ENCODE measurements around the gene C1QL1.

C1QL1 gene

DNA sequence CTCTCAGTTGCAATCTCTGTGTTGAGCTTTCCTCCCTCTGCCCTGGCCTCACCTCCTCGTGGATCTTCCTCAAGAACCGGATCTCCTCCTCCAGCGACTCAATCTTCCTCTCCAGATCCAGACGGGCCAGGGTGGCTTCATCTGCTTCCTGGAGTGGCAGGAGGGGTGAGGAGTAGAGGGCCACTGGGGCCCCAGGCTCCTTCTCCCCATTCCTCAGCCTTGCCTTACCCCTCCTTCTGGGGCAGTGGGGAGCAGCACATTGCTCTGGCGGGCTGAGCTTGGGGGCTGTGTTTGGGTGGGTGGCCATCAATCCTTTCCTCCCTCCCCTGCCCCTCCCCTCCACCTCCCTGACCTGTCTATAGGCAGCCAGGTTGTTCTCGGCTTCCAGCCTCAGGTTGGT lies 54.4 kb downstream of the C1QL1 start:
- Histone ChIP-seq H3K4me1 (ENCODE audit: control insufficient read depth, insufficient read depth, low read length) (peaks cover 7% of the 10 kb centered on the region), H3K27me3 (ENCODE audit: control insufficient read depth, insufficient read depth, low read length) (peaks cover 36% of the 10 kb centered on the region), H3K9me3 (ENCODE audit: control insufficient read depth, low read length) (no peaks in the 10 kb centered on the region), H3K4me3 (ENCODE audit: low read length) (no peak overlapping the region), H3K9ac (ENCODE audit: low read length) (no peak overlapping the region), H3K36me3 (ENCODE audit: control insufficient read depth, insufficient read depth, low read length) (no peaks in the 10 kb centered on the region)

GRCh38 chr17:44912763-44913544 lies 55.1 kb downstream of the C1QL1 start:
- Histone ChIP-seq H3K4me1 (ENCODE audit: control insufficient read depth, insufficient read depth, low read length) (peaks cover 7% of the 10 kb centered on the region), H3K27me3 (ENCODE audit: control insufficient read depth, insufficient read depth, low read length) (peaks cover 36% of the 10 kb centered on the region), H3K9ac (ENCODE audit: low read length) (no peak overlapping the region), H3K36me3 (ENCODE audit: control insufficient read depth, insufficient read depth, low read length) (no peaks in the 10 kb centered on the region), H3K9me3 (ENCODE audit: control insufficient read depth, low read length) (no peaks in the 10 kb centered on the region), H3K4me3 (ENCODE audit: low read length) (no peak overlapping the region)

GRCh38 chr17:44911133-44912001 lies 56.7 kb downstream of the C1QL1 start:
- Histone ChIP-seq H3K9me3 (ENCODE audit: control insufficient read depth, low read length) (no peaks in the 10 kb centered on the region), H3K4me3 (ENCODE audit: low read length) (no peak overlapping the region), H3K4me1 (ENCODE audit: control insufficient read depth, insufficient read depth, low read length) (peaks cover 7% of the 10 kb centered on the region), H3K9ac (ENCODE audit: low read length) (no peak overlapping the region), H3K36me3 (ENCODE audit: control insufficient read depth, insufficient read depth, low read length) (no peaks in the 10 kb centered on the region), H3K27me3 (ENCODE audit: control insufficient read depth, insufficient read depth, low read length) (peaks cover 36% of the 10 kb centered on the region)

GRCh38 chr17:44910231-44911106 lies 57.6 kb downstream of the C1QL1 start:
- Histone ChIP-seq H3K36me3 (ENCODE audit: control insufficient read depth, insufficient read depth, low read length) (no peaks in the 10 kb centered on the region), H3K4me3 (ENCODE audit: low read length) (no peak overlapping the region), H3K27me3 (ENCODE audit: control insufficient read depth, insufficient read depth, low read length) (peaks cover 33% of the 10 kb centered on the region), H3K9me3 (ENCODE audit: control insufficient read depth, low read length) (no peaks in the 10 kb centered on the region), H3K9ac (ENCODE audit: low read length) (no peak overlapping the region), H3K4me1 (ENCODE audit: control insufficient read depth, insufficient read depth, low read length) (peaks cover 16% of the 10 kb centered on the region)
